GM21367 (cell line): ENCODE measurements around the gene LRRC36.

Source experiments
- ATAC-seq: cut with Tn5 transposase; IDR thresholded peaks from one replicate; pipeline ENCODE4 v1.9.1; 2021; ENCODE audit not compliant: unreplicated experiment

The LRRC36 gene

GRCh38 chr16:67326472-67327309 lies at the start of gene LRRC36, which contains the start of gene KCTD19:
Gene LRRC36, plus strand, starts transcription at chr16:67326815. Its CDS starts 48 bp downstream, at chr16:67326863.
Gene KCTD19, minus strand, starts transcription at chr16:67326741. Its CDS starts 34 bp downstream, at chr16:67326707.
- no peak for ATAC-seq

- no peak for ATAC-seq
Observed at GRCh38 chr16:67277294-67277998, 49.2 kb upstream of the LRRC36 start.

- no peak for ATAC-seq
Observed at GRCh38 chr16:67277999-67278772, 48.4 kb upstream of the LRRC36 start.

GRCh38 chr16:67278773-67279295 lies 47.8 kb upstream of the LRRC36 start:
- ATAC-seq = peak; percentile 21

GRCh38 chr16:67279296-67280089 lies 47.1 kb upstream of the LRRC36 start, which contains the start of gene PLEKHG4:
Gene PLEKHG4, plus strand, starts transcription at chr16:67279532. Its CDS starts 513 bp downstream, at chr16:67280045.
- peak; percentile 73 for ATAC-seq

- no peak for ATAC-seq
Observed at GRCh38 chr16:67280090-67281015, 46.3 kb upstream of the LRRC36 start.

- no peak for ATAC-seq
Observed at GRCh38 chr16:67281536-67282446, 44.8 kb upstream of the LRRC36 start.

- no peak for ATAC-seq
Observed at GRCh38 chr16:67282447-67282805, 44.2 kb upstream of the LRRC36 start.

- ATAC-seq = no peak
Observed at GRCh38 chr16:67283039-67283825, 43.4 kb upstream of the LRRC36 start.

GRCh38 chr16:67283826-67284555 lies 42.6 kb upstream of the LRRC36 start:
- ATAC-seq = no peak

GRCh38 chr16:67284699-67285646 lies 41.6 kb upstream of the LRRC36 start:
- no peak for ATAC-seq

- ATAC-seq = no peak
Observed at GRCh38 chr16:67286441-67287235, 40.0 kb upstream of the LRRC36 start.

- no peak for ATAC-seq
Observed at GRCh38 chr16:67287960-67288359, 38.7 kb upstream of the LRRC36 start.

- no peak for ATAC-seq
Observed at GRCh38 chr16:67291461-67291860, 35.2 kb upstream of the LRRC36 start.
